NCI-H2196 treated with DMSO at 0.1 percent for 48 hours (cell line): ENCODE data around the gene MT1F.
"Not testable (repeated sequence)": the region's sequence is repeated elsewhere in the genome, so short reads cannot be mapped to it uniquely, and the experiment has no call there.

Experiments
- DNase-seq: peaks from one replicate; lab custom pipeline; 2025; ENCODE audit not compliant: unreplicated experiment; lab: John Stamatoyannopoulos, UW

MT1F gene

DNA sequence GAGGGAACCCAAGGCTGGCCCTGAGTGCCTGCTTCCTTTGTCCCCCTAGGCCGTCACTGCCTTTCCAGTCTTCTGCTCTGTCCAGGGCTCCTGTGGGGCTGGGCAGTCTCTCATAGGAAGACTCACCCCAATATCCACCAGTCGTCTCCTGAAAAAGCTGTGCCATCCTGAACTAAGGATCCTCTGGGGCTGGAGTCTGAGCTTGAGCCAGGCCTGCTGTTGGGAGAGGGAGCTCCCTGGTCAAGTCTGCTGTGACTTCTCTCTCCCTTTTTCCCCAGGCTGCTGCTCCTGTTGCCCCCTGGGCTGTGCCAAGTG lies 12.8 kb downstream of the MT1F start:
- no peak for DNase-seq

DNA sequence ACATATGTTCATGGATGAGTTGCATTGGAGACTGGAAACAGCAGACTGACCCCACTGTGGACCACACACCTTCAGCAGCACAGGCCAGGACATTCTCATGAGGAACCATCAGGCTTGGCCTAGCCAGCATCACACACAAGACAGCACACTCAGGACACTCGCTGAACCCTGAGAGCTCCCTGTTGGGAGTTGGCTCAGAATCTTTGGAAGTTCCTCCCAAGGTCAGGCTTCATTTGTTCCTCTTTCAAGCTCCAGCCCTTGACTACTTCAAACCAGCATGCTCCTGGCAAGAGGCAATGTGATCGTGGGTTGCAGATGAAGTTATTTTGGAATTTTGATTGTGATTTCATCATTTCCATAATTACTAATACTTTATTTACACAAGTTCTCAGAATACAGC lies 13.9 kb downstream of the MT1F start:
- DNase-seq = not testable (repeated sequence)

DNA sequence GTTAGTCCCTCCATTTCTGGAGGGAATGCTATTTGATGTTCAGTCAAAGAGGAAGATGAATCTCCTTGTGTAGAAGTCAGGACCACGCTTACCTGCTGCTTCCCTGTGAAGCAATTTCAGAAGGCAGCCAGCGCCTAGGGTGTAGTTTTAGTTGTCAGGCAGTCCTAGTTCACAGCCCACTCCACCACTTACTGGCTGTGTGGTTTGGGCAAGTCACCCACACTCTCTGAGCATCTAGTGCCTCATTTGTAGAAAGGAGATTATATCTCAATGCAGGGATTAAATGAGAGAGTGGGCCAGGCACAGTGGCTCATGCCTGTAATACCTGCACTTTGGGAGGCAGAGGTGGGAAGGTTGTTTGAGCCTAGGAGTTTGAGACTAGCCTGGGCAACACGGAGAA lies 14.4 kb downstream of the MT1F start:
- DNase-seq = not testable (repeated sequence)

DNA sequence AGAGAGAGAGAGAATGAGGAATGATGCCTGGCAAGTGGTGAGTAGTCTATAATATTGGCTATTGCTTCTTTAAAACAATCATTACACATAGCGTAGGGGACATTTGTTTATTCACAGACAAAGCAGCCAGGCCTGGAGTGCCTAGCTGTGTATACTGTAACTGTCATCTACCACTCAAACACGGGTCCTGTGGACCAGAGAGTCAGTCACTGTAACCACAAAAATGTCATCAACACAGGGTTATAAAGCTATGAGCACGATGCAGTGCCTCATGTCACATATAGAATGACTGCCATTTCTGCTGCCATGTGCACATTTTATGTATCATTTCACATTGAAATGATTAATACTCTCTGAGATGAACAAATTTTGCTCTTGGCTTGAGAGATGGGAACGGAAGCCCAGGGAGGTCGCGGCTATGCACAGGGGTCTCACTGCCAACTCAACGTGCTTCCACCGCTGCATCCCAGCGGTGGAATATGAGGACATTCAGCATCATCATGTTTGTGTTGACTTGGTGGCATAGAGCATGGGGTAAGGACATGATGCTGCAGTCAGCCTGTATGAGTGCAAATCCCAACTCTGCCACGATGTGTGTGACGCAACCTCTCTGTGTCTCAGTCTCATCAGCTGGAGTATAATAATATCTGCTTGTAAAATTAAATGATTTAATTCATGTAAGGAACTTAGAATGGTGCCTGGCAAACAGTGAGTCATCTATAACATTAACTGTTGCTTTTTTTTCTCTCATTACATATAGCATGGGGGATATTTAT lies 15.2 kb downstream of the MT1F start:
- no peak for DNase-seq

DNA sequence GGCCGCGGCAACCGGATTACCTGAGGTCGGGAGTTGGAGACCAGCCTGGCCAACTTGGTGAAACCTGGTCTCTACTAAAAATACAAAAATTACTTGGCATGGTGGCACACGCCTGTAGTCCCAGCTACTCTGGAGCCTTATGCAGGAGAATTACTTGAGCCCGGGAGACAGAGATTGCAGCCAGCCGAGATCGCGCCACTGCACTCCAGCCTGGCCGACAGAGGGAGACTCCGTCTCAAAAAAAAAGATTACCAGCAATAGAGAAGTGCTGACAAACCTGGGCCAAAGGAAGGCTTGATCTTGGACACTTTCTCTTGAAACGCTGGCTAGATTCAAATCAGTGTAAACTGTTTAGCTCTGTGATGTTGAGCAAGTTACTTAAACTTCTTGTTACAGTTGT lies 16.2 kb downstream of the MT1F start:
- DNase-seq = no peak

DNA sequence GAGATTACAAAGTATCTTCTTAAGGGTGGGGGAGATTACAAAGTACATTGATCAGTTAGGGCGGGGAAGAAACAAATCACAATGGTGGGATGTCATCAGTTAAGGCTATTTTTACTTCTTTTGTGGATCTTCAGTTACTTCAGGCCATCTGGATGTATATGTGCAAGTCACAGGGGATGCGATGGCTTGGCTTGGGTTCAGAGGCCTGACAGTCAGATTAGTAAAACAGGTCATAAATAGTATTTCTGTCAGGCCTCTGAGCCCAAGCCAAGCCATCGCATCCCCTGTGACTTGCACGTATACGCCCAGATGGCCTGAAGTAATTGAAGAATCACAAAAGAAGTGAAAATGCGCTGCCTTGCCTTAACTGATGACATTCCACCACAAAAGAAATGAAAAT lies 16.8 kb downstream of the MT1F start:
- not testable (repeated sequence) for DNase-seq

DNA sequence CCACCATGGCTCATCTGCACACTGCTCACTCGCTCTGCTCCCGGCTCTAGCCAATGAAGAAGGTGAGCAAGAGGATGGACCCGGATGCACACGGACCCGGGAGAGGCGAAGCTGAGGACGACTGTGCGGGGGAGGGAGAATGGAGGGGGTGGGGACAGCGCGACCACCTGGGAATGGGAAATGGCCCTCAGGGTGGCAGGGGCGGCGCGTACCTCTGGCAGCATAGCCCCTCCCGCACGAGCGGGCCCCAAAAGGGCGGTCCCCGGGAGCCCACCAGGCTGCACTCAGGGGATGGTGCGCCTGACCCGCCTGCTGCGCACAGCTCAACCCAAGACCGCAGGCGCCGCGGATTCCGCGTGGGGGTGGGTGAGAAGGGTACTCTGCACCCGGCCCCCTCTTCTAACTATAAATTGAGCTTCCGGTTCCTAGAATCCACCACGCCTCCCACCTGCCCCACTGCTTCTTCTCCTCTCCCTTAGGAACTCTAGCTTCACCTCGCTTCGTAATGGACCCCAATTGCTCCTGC lies 18.0 kb downstream of the MT1F start:
- DNase-seq = no peak

DNA sequence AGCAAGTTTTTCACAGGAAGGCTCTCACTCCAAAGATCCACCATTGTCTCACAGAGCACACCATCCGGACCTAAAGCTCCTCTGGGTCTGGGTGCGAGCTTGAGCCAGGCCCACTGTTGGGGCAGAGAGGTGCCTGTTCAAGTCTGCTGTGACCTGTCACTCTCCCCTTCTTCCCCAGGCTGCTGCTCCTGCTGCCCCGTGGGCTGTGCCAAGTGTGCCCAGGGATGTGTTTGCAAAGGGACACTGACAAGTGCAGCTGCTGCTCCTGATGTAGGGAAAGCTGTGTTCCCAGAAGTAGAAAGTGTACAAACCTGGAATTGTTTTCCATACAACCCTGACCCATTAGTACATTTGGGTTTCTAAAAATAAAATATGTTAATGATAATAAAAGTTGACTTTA lies 19.7 kb downstream of the MT1F start:
- DNase-seq = no peak

DNA sequence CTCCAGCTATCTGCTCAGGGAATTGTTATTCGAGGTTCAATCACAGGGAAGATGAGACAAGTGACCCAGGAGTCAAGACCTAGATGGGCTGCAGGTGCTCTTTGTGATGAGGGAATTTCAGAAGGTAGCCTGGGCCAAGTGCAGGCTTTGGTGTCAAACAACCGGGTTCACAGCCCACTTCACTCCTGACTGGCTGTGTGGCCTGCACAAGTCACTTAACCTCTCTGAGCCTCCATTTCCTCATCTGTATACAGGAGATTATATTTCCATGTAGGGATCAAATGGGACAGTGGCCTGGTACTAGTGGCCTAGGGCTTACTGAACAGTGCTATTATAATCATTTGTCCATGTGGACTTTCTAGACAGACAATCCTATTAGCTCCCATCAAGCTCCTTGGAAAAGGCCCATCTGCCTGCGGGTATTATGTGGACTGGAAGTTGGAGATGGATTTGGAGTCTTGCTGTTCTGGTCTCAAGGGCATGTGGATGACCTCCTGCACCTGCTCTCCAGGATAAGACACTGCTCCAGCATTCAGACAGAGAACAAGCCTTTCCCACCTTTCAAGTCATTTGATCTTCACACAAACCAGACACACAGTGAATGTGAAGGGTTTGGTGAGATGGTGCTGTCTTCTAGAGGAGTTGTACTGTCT lies 21.4 kb downstream of the MT1F start:
- DNase-seq = no peak

DNA sequence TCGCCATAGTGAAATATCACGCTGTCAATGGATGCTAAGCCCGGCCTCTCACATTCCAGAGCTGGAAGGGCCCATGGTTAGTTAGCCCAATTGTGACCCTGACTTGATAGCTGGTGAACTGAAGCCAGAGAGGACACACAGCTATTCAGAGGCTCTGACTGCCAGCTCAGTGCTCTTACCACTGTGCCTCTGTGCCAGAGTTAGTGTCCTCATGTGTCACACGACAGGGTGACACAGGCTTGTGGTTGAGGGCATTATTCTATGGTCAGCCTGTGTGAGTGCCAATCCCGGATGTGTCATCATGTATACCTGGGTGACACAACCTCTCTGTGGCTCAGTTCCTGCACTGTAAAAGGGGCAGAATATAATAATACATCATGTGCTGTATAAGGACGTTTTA lies 22.1 kb downstream of the MT1F start:
- DNase-seq = no peak

DNA sequence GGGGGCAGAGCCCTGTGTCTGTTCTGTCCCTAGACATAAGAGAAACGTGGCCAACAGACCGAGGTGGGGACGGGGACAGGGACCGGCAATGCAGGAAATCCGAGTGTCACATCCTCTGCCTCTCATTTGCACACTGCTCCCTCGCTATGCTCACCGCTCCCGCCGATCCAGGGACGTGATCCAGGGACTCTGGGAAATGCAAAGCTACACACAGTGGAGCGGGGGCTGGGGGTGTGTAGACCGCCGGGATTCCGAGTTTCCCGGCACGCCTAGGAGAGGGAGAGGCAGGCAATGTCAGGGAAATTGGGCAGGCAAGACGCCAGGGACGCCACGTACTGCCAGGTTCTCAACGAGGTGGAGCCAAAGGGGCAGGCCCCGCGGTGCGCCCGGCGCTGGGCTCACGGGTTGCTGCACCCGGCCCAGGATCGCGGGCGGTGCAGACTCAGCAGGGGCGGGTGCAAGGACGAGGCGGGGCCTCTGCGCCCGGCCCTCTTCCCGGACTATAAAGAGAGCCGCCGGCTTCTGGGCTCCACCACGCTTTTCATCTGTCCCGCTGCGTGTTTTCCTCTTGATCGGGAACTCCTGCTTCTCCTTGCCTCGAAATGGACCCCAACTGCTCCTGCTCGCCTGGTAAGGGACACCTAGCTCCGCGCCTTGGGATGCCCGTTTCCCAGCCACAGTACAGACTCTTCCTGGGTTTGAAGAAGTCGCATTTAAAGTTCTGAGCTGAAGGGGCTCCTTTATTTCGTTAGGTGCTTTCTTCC lies 24.4 kb downstream of the MT1F start, which contains the start of gene MT1X:
MT1X (plus strand) TSS at position 532 of the 764 bp plus-strand sequence; CDS start at position 603, 71 bp downstream.
- DNase-seq = peak; percentile 56

DNA sequence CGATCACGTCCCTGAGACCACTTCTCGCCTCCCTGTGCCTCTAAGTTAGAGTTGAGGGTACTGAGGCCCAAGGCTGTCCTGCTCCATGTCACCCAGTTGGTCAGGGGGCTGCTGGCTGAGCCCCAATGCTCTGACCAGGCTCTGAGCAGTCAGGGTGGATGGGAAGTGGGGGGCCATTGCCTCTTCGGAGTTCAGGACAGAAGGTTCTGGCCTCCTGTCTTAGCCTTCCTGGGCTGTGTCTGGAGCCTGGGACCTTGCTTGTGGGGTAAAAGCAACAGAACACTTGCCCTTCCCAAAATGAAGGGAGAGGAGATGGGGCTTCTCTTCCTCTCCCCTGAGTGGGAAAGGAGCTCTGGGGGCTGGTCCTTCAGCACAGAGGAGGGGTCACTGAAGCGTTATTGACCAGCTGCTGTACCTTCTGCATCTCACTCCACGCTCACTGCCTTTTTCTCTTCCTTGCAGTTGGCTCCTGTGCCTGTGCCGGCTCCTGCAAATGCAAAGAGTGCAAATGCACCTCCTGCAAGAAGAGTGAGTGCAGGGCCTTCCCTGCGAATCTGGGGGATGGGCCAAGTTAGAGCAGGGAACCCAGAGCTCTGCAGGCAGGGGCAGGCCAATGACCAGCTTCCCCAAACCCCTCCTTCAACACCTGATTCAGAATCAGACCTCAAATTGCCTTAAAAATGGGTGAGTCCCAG lies 25.1 kb downstream of the MT1F start:
- no peak for DNase-seq

DNA sequence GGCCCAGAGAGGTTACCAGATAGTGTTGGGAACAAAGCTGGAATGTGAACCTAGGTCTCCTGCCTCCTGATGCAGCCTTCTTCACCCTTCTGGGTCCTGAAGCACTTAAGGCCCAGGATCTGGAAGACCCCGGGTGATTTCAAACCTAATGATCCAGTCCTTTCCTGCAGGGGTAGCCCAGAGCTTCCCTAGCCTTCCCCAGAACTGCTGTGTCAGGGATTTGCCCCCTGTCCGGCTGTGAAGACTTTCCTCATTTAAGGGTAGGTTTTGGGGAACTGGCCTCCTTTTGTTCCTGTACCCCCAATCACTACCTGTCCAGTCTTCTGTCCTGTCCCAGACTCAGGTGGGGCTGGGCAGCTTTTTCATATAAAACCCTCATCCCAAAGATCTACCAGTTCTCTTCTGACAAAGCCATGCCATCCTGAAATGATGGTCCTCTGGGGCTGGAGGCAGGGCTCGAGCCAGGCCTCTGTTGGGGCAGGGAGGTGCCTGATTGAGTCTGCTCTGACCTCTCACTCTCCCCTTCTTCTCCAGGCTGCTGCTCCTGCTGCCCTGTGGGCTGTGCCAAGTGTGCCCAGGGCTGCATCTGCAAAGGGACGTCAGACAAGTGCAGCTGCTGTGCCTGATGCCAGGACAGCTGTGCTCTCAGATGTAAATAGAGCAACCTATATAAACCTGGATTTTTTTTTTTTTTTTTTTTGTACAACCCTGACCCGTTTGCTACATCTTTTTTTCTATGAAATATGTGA lies 25.8 kb downstream of the MT1F start:
- no peak for DNase-seq

DNA sequence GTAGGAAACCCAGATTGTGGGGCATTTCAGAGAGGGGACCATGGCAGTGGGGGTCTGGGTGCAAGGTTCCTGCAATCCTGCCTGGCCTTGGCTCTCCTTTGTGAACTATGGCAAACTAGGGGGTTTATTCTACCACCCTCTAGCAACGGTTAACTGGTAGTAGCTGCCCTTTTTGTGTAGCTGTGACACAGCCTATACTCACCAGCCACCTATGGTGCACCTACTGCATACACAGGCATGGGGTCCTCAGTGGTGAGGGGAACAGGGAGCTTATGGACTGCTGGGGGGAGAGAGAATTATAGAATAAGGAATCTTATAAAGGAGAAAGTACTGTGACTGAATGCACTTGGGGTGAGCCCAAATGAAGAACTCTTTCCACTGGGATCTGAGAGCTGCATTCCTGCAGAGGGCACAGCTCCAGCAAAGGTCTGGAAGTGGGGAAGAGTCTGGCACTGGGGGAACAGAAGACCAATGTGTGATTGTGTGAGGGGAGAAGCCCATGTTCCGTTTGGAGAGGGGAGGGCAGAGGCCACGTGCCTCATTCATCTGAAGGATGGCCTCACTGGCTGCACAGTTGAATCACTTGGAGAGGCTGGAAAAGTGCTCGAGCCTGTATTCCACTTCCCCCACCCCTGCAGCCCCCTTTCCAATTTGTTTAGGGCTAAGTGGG lies 26.6 kb downstream of the MT1F start:
- DNase-seq = no peak

DNA sequence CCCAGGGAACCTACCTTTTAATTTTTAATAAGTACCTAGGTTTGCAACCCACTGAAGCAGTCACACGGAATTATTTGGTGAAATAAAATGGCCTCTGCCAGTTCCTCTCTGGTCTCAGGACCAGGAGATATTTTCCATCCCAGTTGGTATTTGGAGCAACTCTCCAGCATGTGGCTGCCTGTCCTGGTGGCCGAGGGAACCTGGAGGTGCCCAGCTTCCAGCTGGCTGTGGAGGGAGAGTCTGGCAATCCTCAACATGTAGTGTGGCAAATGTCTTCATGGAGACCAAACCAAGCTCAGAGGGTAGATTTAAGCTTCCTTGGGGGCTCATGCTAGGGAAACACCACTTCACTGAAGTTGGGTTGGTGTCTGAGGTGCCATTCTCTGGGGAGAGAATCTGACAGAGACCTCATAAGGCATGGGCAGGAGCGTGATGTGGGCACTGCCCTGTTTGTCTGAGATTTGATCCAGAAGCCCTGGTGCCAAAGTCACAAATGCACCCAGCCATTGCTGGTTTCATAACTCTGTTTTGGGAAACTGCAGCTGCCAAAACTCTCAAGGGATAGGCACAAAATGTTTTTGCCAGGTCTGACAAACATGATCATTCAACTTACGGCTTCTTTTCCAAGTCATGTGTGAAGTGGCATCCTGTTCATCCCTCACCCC lies 27.3 kb downstream of the MT1F start:
- DNase-seq = no peak

DNA sequence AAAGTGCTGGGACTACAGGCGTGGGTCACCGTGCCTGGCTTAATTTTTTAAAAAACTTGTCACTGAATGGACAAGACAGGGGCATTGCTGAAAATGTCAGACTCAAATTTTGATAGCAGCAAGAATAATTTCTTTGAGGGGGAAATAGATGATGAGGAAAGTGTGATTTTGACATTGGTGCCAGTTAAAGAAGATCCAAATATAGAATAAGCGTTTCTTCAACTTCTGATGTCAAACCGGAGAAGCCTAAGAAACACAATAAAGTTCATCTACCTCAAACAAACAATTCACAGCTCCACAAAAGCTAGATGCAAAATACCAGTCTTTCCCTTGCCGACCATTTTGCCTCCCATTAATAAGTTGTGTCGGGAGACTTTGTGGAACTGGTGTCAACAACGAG lies 29.0 kb downstream of the MT1F start:
- DNase-seq = no peak

DNA sequence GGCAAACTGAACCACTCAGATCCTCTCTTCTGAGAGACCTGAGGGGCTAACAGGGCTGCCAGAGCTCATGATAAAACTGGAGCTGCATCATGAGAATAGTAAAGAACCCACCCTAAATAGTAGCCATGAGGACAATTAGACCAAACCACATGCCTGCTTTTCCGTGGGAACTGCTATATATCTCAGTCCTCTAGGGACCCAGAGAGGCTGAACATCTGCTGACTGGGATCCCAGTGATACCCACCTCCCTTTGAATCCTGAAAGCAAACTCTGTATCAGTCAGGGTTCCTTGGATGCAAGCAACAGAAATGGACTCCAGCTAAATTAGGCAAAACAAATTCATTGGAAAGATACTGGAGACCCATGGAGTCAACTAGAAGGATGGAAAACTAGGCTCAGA lies 31.0 kb downstream of the MT1F start:
- DNase-seq = no peak

DNA sequence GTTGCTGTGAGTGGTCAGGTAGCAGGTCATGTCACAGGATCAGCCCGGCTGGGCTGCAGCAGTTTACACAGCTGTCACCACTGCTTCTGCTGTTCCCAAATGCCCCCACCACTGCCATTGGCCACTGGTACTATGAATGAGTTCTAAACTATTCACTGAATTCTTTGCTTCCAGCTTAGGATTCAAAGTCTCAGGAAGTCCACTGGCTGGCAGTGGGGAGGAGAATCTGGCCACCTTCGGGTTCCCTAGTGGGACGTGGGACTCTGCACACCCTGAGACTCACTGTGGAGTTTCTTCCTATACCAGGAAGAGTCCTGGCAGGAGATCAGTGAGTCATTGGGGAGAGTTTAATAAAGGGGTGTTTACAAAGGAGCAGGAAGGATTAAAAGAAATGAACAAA lies 31.4 kb downstream of the MT1F start:
- DNase-seq = no peak

DNA sequence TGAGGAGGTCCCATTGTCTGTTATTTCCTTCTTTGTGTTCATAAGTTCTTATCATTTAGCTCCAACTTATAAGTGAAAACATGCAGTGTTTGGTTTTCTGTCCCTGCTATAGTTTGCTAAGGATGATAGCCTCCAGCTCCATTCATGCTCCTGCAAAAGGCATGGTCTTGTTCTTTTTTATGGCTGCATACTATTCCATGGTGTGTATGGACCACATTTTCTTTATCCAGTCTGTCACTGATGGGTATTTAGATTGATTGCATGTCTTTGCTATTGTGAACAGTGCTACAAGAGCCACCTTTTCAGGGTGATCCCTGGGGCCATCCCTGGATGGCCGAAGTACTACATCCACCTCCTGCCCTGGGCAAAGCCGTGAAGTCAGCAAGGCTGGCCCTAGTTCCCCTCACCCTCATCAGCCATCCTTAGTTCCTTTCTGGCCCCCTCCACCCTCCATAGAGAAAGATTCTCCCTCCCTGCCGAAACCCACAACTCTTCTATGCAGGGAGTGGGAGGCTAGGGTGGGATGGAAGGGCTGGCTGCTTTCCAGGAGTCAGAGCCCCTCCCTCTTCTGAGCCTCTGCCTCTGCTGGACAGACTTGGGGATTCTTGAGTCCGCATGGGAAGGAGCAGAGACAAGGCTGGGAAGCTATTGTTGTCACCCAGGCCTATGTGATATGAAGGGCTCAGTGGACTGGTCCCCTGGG lies 32.8 kb downstream of the MT1F start:
- DNase-seq = no peak
